K562 (cell line): Measurements from ENCODE around the gene ABHD14A. TPM values are rescaled to one million over a fixed set of nuclear protein-coding genes. Genes with fewer than 3 reads are reported as not detected.
A peak's percentile ranks its signal among the peaks of the same experiment; 100 is the strongest.

Experiments
- BDP1 ChIP-seq: IDR thresholded peaks from 3 replicates; pipeline ENCODE4 v1.6.1; 2011; ENCODE audit not compliant: insufficient read length, insufficient read depth
- CBFA2T3 ChIP-seq: fragments of 450-650 bp; IDR thresholded peaks from 2 replicates; pipeline ENCODE4 v1.6.1; 2017
- E2F1 ChIP-seq: sonication (generic); formaldehyde crosslinking; IDR thresholded peaks from 2 replicates; pipeline ENCODE4 v1.8.1; 2023; ENCODE audit warnings: mild to moderate bottlenecking, missing genetic modification reagents, moderate library complexity
- ETV1 ChIP-seq: fragments of 450-650 bp; conservative IDR thresholded peaks from 2 replicates; pipeline ENCODE4 v1.6.1; 2016; ENCODE audit warnings: missing genetic modification characterization, control low read depth, low read depth, missing compliant biosample characterization
- FIP1L1 ChIP-seq: fragments of 200-400 bp; formaldehyde crosslinking; IDR thresholded peaks from 2 replicates; pipeline ENCODE4 v1.6.1; 2018; ENCODE audit warnings: mild to moderate bottlenecking, low read depth, low read length; ENCODE audit not compliant: poor library complexity, severe bottlenecking
- HNRNPUL1 ChIP-seq: fragments of 200-400 bp; formaldehyde crosslinking; IDR thresholded peaks from 2 replicates; pipeline ENCODE4 v1.6.1; 2017; ENCODE audit warnings: low read length
- MGA ChIP-seq: fragments of 450-650 bp; IDR thresholded peaks from 2 replicates; pipeline ENCODE4 v1.6.1; 2016; ENCODE audit warnings: mild to moderate bottlenecking, moderate library complexity
- NFE2L1 ChIP-seq: fragments of 450-650 bp; IDR thresholded peaks from 2 replicates; pipeline ENCODE4 v1.6.1; 2016; ENCODE audit warnings: missing genetic modification characterization, low read depth, mild to moderate bottlenecking, missing compliant biosample characterization, moderate library complexity, borderline replicate concordance
- RBBP5 ChIP-seq: fragments of 200-600 bp; sonication (generic); IDR thresholded peaks from 2 replicates; pipeline ENCODE4 v1.6.1; 2012; ENCODE audit warnings: borderline replicate concordance, mild to moderate bottlenecking, low read length, control low read depth, inconsistent platforms; ENCODE audit not compliant: insufficient read depth, poor library complexity, severe bottlenecking
- SMAD3 ChIP-seq: fragments of 450-650 bp; formaldehyde crosslinking; conservative IDR thresholded peaks from 2 replicates; pipeline ENCODE4 v1.4.0; 2020; ENCODE audit warnings: mild to moderate bottlenecking
- TBL1XR1 ChIP-seq, 2 experiments: IDR thresholded peaks; 2 replicates each; pipeline ENCODE4 v1.6.1; 2012; ENCODE audit warnings: improper control_type of control experiment in 2 of 2, low read length in 2 of 2, mild to moderate bottlenecking in 1 of 2
- ZBTB17 ChIP-seq: fragments of 450-650 bp; formaldehyde crosslinking; IDR thresholded peaks from 2 replicates; pipeline ENCODE4 v1.4.0; 2020; ENCODE audit warnings: mild to moderate bottlenecking
- ZNF57 ChIP-seq: fragments of 450-650 bp; formaldehyde crosslinking; IDR thresholded peaks from 2 replicates; pipeline ENCODE4 v1.4.0; 2020; ENCODE audit warnings: mild to moderate bottlenecking, moderate library complexity
- ZNF764 ChIP-seq: fragments of 250-450 bp; sonication (Bioruptor Pico); IDR thresholded peaks from 2 replicates; pipeline ENCODE4 v1.4.0; 2020; ENCODE audit warnings: low read depth, mild to moderate bottlenecking, moderate library complexity
- polyA plus RNA-seq, 8 experiments: library from polyadenylated mRNA; depleted of rRNA in 4 of 8; stranded (reverse) in 5 of 8; unstranded in 3 of 8; fragments of >200 nt; fragmentation: Nextera tagmentation in 2 of 8; fragmentation: Illumina TruSeq in 1 of 8; extraction: Ambion mirVana in 2 of 8; extraction: Trizol in 1 of 8; gene quantifications; 2 replicates each; pipeline versions ENCODE4 v1.2.1 to v1.2.3, GENCODE V29; 2011 to 2014; ENCODE audit warnings: inconsistent platforms in 1 of 8, missing spikeins in 1 of 8
- total RNA-seq, 7 experiments: library from RNA; depleted of rRNA in 6 of 7; stranded (reverse); fragments of >200 nt in 6 of 7; fragmentation: Illumina TruSeq in 2 of 7; extraction: Trizol in 2 of 7; gene quantifications; 2 replicates each; pipeline versions ENCODE4 v1.2.1 to v1.2.3, GENCODE V29; 2011 to 2021; ENCODE audit warnings: low replicate concordance in 1 of 7

The ABHD14A gene
- total and polyA plus RNA-seq, 9 of the 15 experiments (the other 6 are each of a cell fraction or from before 2014, with no cell fraction given), result 0.90 to 10.5 (median 8.3) TPM

GRCh38 chr3:51974963-51975851, at the start of gene ABHD14A (continued):
- TF ChIP-seq MGA (no peak), ETV1 (no peak), HNRNPUL1 (no peak), ZNF764 (no peak), TBL1XR1 (IDR thresholded peaks at IDR 0.05; ENCODE audit: low read length in 2 of 2) (no peak), ZBTB17 (no peak), BDP1 (no peak), ZNF57 (CRISPR knock-in tag) (no peak), CBFA2T3 (no peak), NFE2L1 (no peak), FIP1L1 (peak; percentile 47), E2F1 (CRISPR knock-in tag) (no peak), SMAD3 (CRISPR knock-in tag) (no peak), RBBP5 (peak; percentile 39)
